ENCODE data around the gene IKBKE. TPM values are rescaled to one million over a fixed set of nuclear protein-coding genes. Genes with fewer than 3 reads are reported as not detected.
A peak's percentile ranks its signal among the peaks of the same experiment; 100 is the strongest.

Gene IKBKE
- total RNA-seq, 5 donors from 2014 or later (not counting 1 experiment from before 2014, with no cell fraction given) = 60.7 to 84.7 (median 81.4) TPM

GRCh38 chr1:206463137-206463536 lies 7.1 kb upstream of the IKBKE start:
- no peaks in the 10 kb centered on the region for H3K27me3 Mint-ChIP-seq
- 13% methylated on average over 1 of the region's 1 CpG for WGBS (ENCODE audit: insufficient coverage)

GRCh38 chr1:206463911-206464310 lies 6.4 kb upstream of the IKBKE start:
- Mint-ChIP-seq H3K4me1 (peaks cover 38 to 59% (median 47%) of the 10 kb centered on the region in 3 donors), H3K9me3 (no peaks in the 10 kb centered on the region), H3K27me3 (no peaks in the 10 kb centered on the region), H3K27ac (peak overlapping the region; percentile 58 to 92), H3K36me3 (no peaks in the 10 kb centered on the region), H3K4me3 (no peak overlapping the region)
- Histone ChIP-seq H3K27ac (ENCODE audit: low read length) (no peak overlapping the region), H3K4me3 (ENCODE audit: control insufficient read depth in 1 of 2, extremely low read depth in 1 of 2, low read length in 1 of 2) (no peak overlapping the region), H3K9me3 (no peaks in the 10 kb centered on the region), H3K27me3 (replicated peaks in 1 of 2; ENCODE audit: control insufficient read depth in 2 of 2, extremely low read depth in 1 of 2, insufficient read depth in 2 of 2, low read length in 1 of 2) (no peaks in the 10 kb centered on the region), H3K36me3 (ENCODE audit: control insufficient read depth in 2 of 2, extremely low read depth in 1 of 2, insufficient read depth in 1 of 2, low read length in 1 of 2) (no peaks in the 10 kb centered on the region), H3K4me1 (ENCODE audit: control insufficient read depth in 1 of 2, extremely low read depth in 1 of 2, insufficient read depth in 2 of 2, low read length in 2 of 2) (peaks cover 27 to 28% of the 10 kb centered on the region in 2 experiments)
- CTCF ChIA-PET = interaction anchor here (0.5 to 1.6 kb wide), 4 partner anchors 16 to 253 kb away, joined by 4 to 5 read pairs (median 4); no protein-coding TSS in a partner anchor
- no peak for DNase-seq
- WGBS (ENCODE audit: insufficient coverage) = 92% methylated on average over 2 of the region's 8 CpGs
- POLR2A ChIA-PET = no interaction called here
- no peak for ATAC-seq (replicated peaks in 1 of 4)

More at GRCh38 chr1:206463137-206463536, 7.1 kb upstream of the IKBKE start:
- Mint-ChIP-seq H3K36me3 (no peaks in the 10 kb centered on the region), H3K9me3 (no peaks in the 10 kb centered on the region), H3K4me3 (no peak overlapping the region), H3K4me1 (peaks cover 30 to 51% (median 40%) of the 10 kb centered on the region in 3 donors), H3K27ac (peak overlapping the region; percentile 58 to 92)
- POLR2A ChIA-PET = no interaction called here
- CTCF ChIA-PET = interaction anchor here (0.5 to 2.5 kb wide), 7 partner anchors 8 to 274 kb away, joined by 4 to 20 read pairs (median 5); partner anchors contain the start of gene IKBKE (in 1 of the 2)
- H3K27me3 ChIP-seq (replicated peaks in 1 of 2; ENCODE audit: control insufficient read depth in 2 of 2, extremely low read depth in 1 of 2, insufficient read depth in 2 of 2, low read length in 1 of 2) = no peaks in the 10 kb centered on the region
- H3K9me3 ChIP-seq = no peaks in the 10 kb centered on the region
- ATAC-seq (replicated peaks in 1 of 4) = peak in 2 of 4 experiments; percentile 32 to 35
- H3K36me3 ChIP-seq (ENCODE audit: control insufficient read depth in 2 of 2, extremely low read depth in 1 of 2, insufficient read depth in 1 of 2, low read length in 1 of 2) = peaks cover 2 to 5% of the 10 kb centered on the region in 2 donors
- H3K4me1 ChIP-seq (ENCODE audit: control insufficient read depth in 1 of 2, extremely low read depth in 1 of 2, insufficient read depth in 2 of 2, low read length in 2 of 2) = peaks cover 19 to 21% of the 10 kb centered on the region in 2 experiments
- no peak for DNase-seq
- H3K27ac ChIP-seq (ENCODE audit: low read length) = no peak overlapping the region
- no peak overlapping the region for H3K4me3 ChIP-seq (ENCODE audit: control insufficient read depth in 1 of 2, extremely low read depth in 1 of 2, low read length in 1 of 2)

GRCh38 chr1:206464456-206464964 lies 5.8 kb upstream of the IKBKE start:
- H3K9me3 Mint-ChIP-seq = no peaks in the 10 kb centered on the region
- peaks cover 30 to 34% of the 10 kb centered on the region in 2 experiments for H3K4me1 ChIP-seq (ENCODE audit: control insufficient read depth in 1 of 2, extremely low read depth in 1 of 2, insufficient read depth in 2 of 2, low read length in 2 of 2)
- CTCF ChIA-PET = interaction anchor here (0.6 kb wide), 2 partner anchors 17 to 148 kb away, joined by 4 to 8 read pairs; partner anchors contain the start of gene EIF2D (in 1 of the 2)
- no peaks in the 10 kb centered on the region for H3K36me3 Mint-ChIP-seq
- DNase-seq (no peak), ATAC-seq (replicated peaks in 1 of 4) (no peak)
- no peaks in the 10 kb centered on the region for H3K27me3 Mint-ChIP-seq
- peak overlapping the region; percentile 58 to 92 for H3K27ac Mint-ChIP-seq
- peaks cover 44 to 65% (median 53%) of the 10 kb centered on the region in 3 donors for H3K4me1 Mint-ChIP-seq
- no peak overlapping the region for H3K27ac ChIP-seq (ENCODE audit: low read length)
- H3K4me3 Mint-ChIP-seq = no peak overlapping the region
- no peak overlapping the region for H3K4me3 ChIP-seq (ENCODE audit: control insufficient read depth in 1 of 2, extremely low read depth in 1 of 2, low read length in 1 of 2)
- no peaks in the 10 kb centered on the region for H3K36me3 ChIP-seq (ENCODE audit: control insufficient read depth in 2 of 2, extremely low read depth in 1 of 2, insufficient read depth in 1 of 2, low read length in 1 of 2)
- WGBS (ENCODE audit: insufficient coverage) = no CpG with 5 or more reads among the region's 4 CpGs
- POLR2A ChIA-PET = interaction anchor here (0.5 to 0.6 kb wide), 2 partner anchors 211 to 257 kb away, joined by 3 to 4 read pairs; no protein-coding TSS in a partner anchor
- H3K27me3 ChIP-seq (replicated peaks in 1 of 2; ENCODE audit: control insufficient read depth in 2 of 2, extremely low read depth in 1 of 2, insufficient read depth in 2 of 2, low read length in 1 of 2) = no peaks in the 10 kb centered on the region
- H3K9me3 ChIP-seq = no peaks in the 10 kb centered on the region

DNA sequence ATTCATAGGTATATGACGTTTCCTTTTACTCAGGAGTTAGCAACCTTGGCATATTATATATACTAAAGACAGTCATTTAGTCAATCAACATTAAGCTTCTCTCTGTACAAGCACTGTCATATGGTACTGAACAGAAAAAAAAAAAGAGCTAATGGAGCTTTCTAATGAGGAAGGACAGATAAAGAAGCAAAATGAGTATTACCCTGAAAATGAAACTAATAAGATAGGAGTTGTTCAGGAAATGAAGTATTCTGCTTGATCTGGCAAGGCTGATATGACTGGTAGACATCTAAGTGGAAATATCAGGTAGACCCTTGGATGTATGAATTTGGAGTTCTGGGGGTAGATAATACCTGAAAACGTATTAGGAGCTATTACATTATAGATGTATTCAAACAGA lies 4.3 kb upstream of the IKBKE start:
- Mint-ChIP-seq H3K9me3 (no peaks in the 10 kb centered on the region), H3K27ac (peak overlapping the region; percentile 92 to 96), H3K27me3 (no peaks in the 10 kb centered on the region), H3K36me3 (no peaks in the 10 kb centered on the region), H3K4me1 (peaks cover 54 to 77% (median 61%) of the 10 kb centered on the region in 3 donors), H3K4me3 (peak overlapping the region; percentile 41 to 90 (median 67))
- Histone ChIP-seq H3K27ac (ENCODE audit: low read length) (peak overlapping the region; percentile 18), H3K4me1 (ENCODE audit: control insufficient read depth in 1 of 2, extremely low read depth in 1 of 2, insufficient read depth in 2 of 2, low read length in 2 of 2) (peaks cover 37 to 43% of the 10 kb centered on the region in 2 experiments), H3K36me3 (ENCODE audit: control insufficient read depth in 2 of 2, extremely low read depth in 1 of 2, insufficient read depth in 1 of 2, low read length in 1 of 2) (no peaks in the 10 kb centered on the region), H3K27me3 (replicated peaks in 1 of 2; ENCODE audit: control insufficient read depth in 2 of 2, extremely low read depth in 1 of 2, insufficient read depth in 2 of 2, low read length in 1 of 2) (no peaks in the 10 kb centered on the region), H3K9me3 (no peaks in the 10 kb centered on the region), H3K4me3 (ENCODE audit: control insufficient read depth in 1 of 2, extremely low read depth in 1 of 2, low read length in 1 of 2) (no peak overlapping the region)
- no CpG with 5 or more reads among the region's 2 CpGs for WGBS (ENCODE audit: insufficient coverage)
- POLR2A ChIA-PET = interaction anchor here in 1 of 2 donors (0.7 kb wide), 2 partner anchors 13 to 468 kb away, joined by 4 read pairs; no protein-coding TSS in a partner anchor
- CTCF ChIA-PET = interaction anchor here (0.7 to 2.1 kb wide), 4 partner anchors 13 to 198 kb away, joined by 3 to 5 read pairs (median 4); no protein-coding TSS in a partner anchor
- ATAC-seq (replicated peaks in 1 of 4) (no peak), DNase-seq (no peak)

DNA sequence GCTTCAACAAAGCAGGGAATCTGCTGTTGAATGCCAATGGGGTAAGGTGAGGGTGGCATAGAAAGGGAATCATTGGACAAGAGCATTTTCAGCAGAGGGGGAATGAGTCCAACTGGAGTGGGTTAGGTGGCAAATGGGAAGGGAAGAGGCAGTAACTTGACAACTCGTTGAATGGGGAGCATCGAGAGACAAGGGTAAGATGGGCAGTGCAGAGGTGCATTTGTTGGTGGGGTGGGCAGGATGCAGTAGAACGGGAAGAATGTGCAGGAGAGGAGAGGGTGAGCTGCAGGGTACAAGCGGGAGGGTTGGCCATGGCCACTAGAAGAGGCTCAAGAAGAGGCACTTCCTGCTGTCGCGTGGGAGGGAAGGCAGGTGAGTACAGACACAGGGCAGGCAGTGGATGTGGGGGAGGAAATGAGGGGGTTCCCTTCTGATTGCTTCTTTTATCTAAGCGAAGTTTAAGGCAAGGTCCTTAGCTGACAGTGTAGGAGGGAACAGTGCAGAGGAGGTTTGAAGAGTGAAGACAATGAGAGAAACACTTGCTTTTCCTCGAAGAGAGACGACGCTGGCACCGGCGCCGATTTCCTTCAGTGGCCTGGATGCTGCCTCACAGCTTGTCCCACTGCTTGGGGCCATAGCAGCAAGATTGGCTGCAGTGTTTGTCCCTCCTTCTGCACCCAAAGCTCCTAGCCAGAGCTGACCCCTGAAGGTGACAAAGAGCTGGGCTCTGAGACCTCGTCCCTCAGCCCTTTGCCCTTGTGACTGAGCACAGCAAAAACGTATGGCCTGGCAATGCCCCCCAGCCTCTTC lies 3.2 kb upstream of the IKBKE start:
- H3K27ac Mint-ChIP-seq = peak overlapping the region; percentile 92 to 96
- ChIA-PET CTCF (interaction anchor here in 1 of 2 donors (0.7 to 2.1 kb wide), 2 partner anchors 12 to 203 kb away, joined by 3 to 4 read pairs; no protein-coding TSS in a partner anchor), POLR2A (interaction anchor here (0.6 to 0.9 kb wide), 3 partner anchors 11 to 467 kb away, joined by 3 to 4 read pairs (median 3); no protein-coding TSS in a partner anchor)
- H3K4me3 Mint-ChIP-seq = peak overlapping the region; percentile 38 to 90 (median 53)
- H3K36me3 ChIP-seq (ENCODE audit: control insufficient read depth in 2 of 2, extremely low read depth in 1 of 2, insufficient read depth in 1 of 2, low read length in 1 of 2) = peaks cover 0 to 2% of the 10 kb centered on the region in 2 donors
- no peaks in the 10 kb centered on the region for H3K27me3 Mint-ChIP-seq
- H3K9me3 ChIP-seq = no peaks in the 10 kb centered on the region
- WGBS (ENCODE audit: insufficient coverage) = 24% methylated on average over 13 of the region's 15 CpGs
- H3K27me3 ChIP-seq (replicated peaks in 1 of 2; ENCODE audit: control insufficient read depth in 2 of 2, extremely low read depth in 1 of 2, insufficient read depth in 2 of 2, low read length in 1 of 2) = no peaks in the 10 kb centered on the region
- no peak overlapping the region for H3K4me3 ChIP-seq (ENCODE audit: control insufficient read depth in 1 of 2, extremely low read depth in 1 of 2, low read length in 1 of 2)
- peak; percentile 4 to 11 (median 8) for ATAC-seq (replicated peaks in 1 of 4)
- no peaks in the 10 kb centered on the region for H3K9me3 Mint-ChIP-seq
- H3K27ac ChIP-seq (ENCODE audit: low read length) = peak overlapping the region; percentile 18
- peaks cover 42 to 54% of the 10 kb centered on the region in 2 experiments for H3K4me1 ChIP-seq (ENCODE audit: control insufficient read depth in 1 of 2, extremely low read depth in 1 of 2, insufficient read depth in 2 of 2, low read length in 2 of 2)
- peak in 7 of 35 experiments; percentile 7 to 39 (median 27) for DNase-seq
- H3K36me3 Mint-ChIP-seq = no peaks in the 10 kb centered on the region
- peaks cover 63 to 84% (median 68%) of the 10 kb centered on the region in 3 donors for H3K4me1 Mint-ChIP-seq

DNA sequence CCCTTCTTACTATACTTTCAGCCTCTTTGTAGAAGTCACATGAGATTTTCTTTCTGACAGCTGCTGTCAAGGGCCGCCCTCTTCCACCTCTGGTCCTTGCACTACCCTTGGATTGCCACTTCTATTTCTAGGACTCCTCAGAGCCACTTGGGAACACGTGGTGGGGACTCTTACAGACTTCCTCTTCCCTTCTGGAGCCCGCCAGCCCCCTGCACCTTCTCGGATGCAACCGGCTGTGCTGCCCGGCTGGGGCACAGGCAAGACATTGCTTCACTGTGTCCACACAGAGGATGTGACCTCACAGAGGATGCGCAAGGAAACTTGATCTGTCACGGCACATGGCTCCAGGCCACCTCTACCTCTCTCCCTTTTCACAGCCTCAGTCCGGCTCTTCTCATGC lies 2.4 kb upstream of the IKBKE start:
- peaks cover 3% of the 10 kb centered on the region in 2 donors for H3K36me3 ChIP-seq (ENCODE audit: control insufficient read depth in 2 of 2, extremely low read depth in 1 of 2, insufficient read depth in 1 of 2, low read length in 1 of 2)
- peaks cover 72 to 89% (median 73%) of the 10 kb centered on the region in 3 donors for H3K4me1 Mint-ChIP-seq
- no peaks in the 10 kb centered on the region for H3K9me3 ChIP-seq
- H3K9me3 Mint-ChIP-seq = no peaks in the 10 kb centered on the region
- ChIA-PET CTCF (no interaction called here), POLR2A (interaction anchor here in 1 of 2 donors (0.9 kb wide), 1 partner anchor 10 kb away, joined by 3 read pairs; no protein-coding TSS in a partner anchor)
- H3K4me3 ChIP-seq (ENCODE audit: control insufficient read depth in 1 of 2, extremely low read depth in 1 of 2, low read length in 1 of 2) = no peak overlapping the region
- peak overlapping the region; percentile 18 for H3K27ac ChIP-seq (ENCODE audit: low read length)
- peaks cover 42 to 63% of the 10 kb centered on the region in 2 experiments for H3K4me1 ChIP-seq (ENCODE audit: control insufficient read depth in 1 of 2, extremely low read depth in 1 of 2, insufficient read depth in 2 of 2, low read length in 2 of 2)
- H3K27me3 ChIP-seq (replicated peaks in 1 of 2; ENCODE audit: control insufficient read depth in 2 of 2, extremely low read depth in 1 of 2, insufficient read depth in 2 of 2, low read length in 1 of 2) = no peaks in the 10 kb centered on the region
- 74% methylated on average over 8 of the region's 9 CpGs for WGBS (ENCODE audit: insufficient coverage)
- peak overlapping the region; percentile 92 to 96 for H3K27ac Mint-ChIP-seq
- H3K27me3 Mint-ChIP-seq = no peaks in the 10 kb centered on the region
- no peak for ATAC-seq (replicated peaks in 1 of 4)
- peaks cover 4% of the 10 kb centered on the region for H3K36me3 Mint-ChIP-seq
- DNase-seq = peak in 11 of 35 experiments; percentile 12 to 56 (median 23)
- peak overlapping the region; percentile 47 to 90 (median 53) for H3K4me3 Mint-ChIP-seq

Measured in T-cell (primary cell).